Stomach (tissue), 9 donors: ENCODE data around the gene CTDSPL. TPM values are rescaled to one million over a fixed set of nuclear protein-coding genes. Genes with fewer than 3 reads are reported as not detected.

ENCODE experiments used
- DNase-seq, 2 donors: peaks; one replicate each; pipeline versions ENCODE4 v3.0.0 to v3.0.0-alpha.2; 2013 to 2019
- H3K27ac ChIP-seq, 5 donors: fragments of 200-600 bp in 4 of 5; sonication (generic) in 4 of 5; one replicate each; pipeline ENCODE4 v1.5.1; 2013 to 2019; ENCODE audit warnings: mild to moderate bottlenecking in 1 of 5, moderate library complexity in 1 of 5
- H3K27me3 ChIP-seq, 3 donors: fragments of 200-600 bp; sonication (generic); one replicate each; pipeline ENCODE4 v1.5.1; 2017 to 2019; ENCODE audit warnings: mixed run types in 1 of 3
- H3K36me3 ChIP-seq, 4 donors: fragments of 200-600 bp; sonication (generic); 1 replicate in 3 of 4; 2 replicates in 1 of 4; pipeline ENCODE4 v1.5.1; 2016 to 2019
- H3K4me1 ChIP-seq, 4 donors: fragments of 200-600 bp; sonication (generic); one replicate each; pipeline ENCODE4 v1.5.1; 2016 to 2019
- H3K4me3 ChIP-seq, 4 donors: fragments of 200-600 bp; sonication (generic) in 3 of 4; one replicate each; pipeline ENCODE4 v1.5.1; 2016 to 2019; ENCODE audit warnings: mild to moderate bottlenecking in 1 of 4
- H3K9me3 ChIP-seq, 4 donors: fragments of 200-600 bp; sonication (generic); one replicate each; pipeline ENCODE4 v1.5.1; 2016 to 2019
- CTCF ChIP-seq, 7 experiments: fragments of 450-650 bp in 4 of 7; fragments of 200-600 bp in 3 of 7; sonication (generic) in 3 of 7; IDR thresholded peaks; one replicate each; pipeline ENCODE4 v1.5.1; 2016 to 2019; ENCODE audit warnings: antibody characterized with exemption in 7 of 7, control low read depth in 2 of 7, mild to moderate bottlenecking in 1 of 7
- EP300 ChIP-seq: sonication (generic); formaldehyde crosslinking; IDR thresholded peaks from one replicate; pipeline ENCODE4 v1.6.1; 2017; ENCODE audit warnings: antibody characterized with exemption
- POLR2A ChIP-seq, 4 donors: fragments of 450-650 bp; IDR thresholded peaks; one replicate each; pipeline ENCODE4 v1.6.1; 2016; ENCODE audit warnings: antibody characterized with exemption in 4 of 4, control low read depth in 2 of 4, mild to moderate bottlenecking in 1 of 4, moderate library complexity in 1 of 4
- POLR2AphosphoS5 ChIP-seq, 3 donors: sonication (generic); formaldehyde crosslinking; IDR thresholded peaks; one replicate each; pipeline ENCODE4 v1.6.1; 2016; ENCODE audit warnings: antibody characterized with exemption in 3 of 3
- WGBS, 5 donors: extraction: QIAGEN DNeasy Blood & Tissue Kit in 3 of 5; methylation state at CpG; one replicate each; pipeline versions ENCODE4 v1.1.5 to v1.1.7; 2013 to 2018; 5-methylcytosine and 5-hydroxymethylcytosine counted together
- intact Hi-C: fragments of 100-400 bp; cut with DNase I; formaldehyde crosslinking; loops from one replicate; pipeline ENCODE4 v1.15.1; 2023; ENCODE audit warnings: low total_unique reads
- polyA plus RNA-seq, 3 donors: library from polyadenylated mRNA; stranded (reverse); fragments of 200-250 nt; gene quantifications; one replicate each; pipeline ENCODE4 v1.2.3, GENCODE V29; 2013
- total RNA-seq, 5 donors: library from RNA; depleted of rRNA; stranded (reverse); fragments of >200 nt; gene quantifications; one replicate each; pipeline versions ENCODE4 v1.1.0 to v1.2.3, GENCODE V29; 2014 to 2016
- donor health status: healthy with polysubstance abuse.
- donor health status: Bipolar disorder and iron deficiency.
- donor health status: healthy.

Gene CTDSPL
- total and polyA plus RNA-seq, 8 donors: 13.4 to 54.9 (median 30.2) TPM

- no peak overlapping the region for H3K27ac ChIP-seq
- no peak for DNase-seq
- intact Hi-C loops: no loop called here
- H3K27me3 ChIP-seq: no peaks in the 10 kb centered on the region
- H3K4me1 ChIP-seq: peaks cover 30 to 82% (median 56%) of the 10 kb centered on the region in 4 donors
- WGBS, 5 donors: 85 to 91% (median 89%) methylated on average over 4 of the region's 4 CpGs
- TF ChIP-seq POLR2A (IDR thresholded peaks at IDR 0.05) (no peak), POLR2AphosphoS5 (IDR thresholded peaks at IDR 0.05) (no peak), CTCF (IDR thresholded peaks at IDR 0.05) (no peak), EP300 (no peak)
- H3K4me3 ChIP-seq: no peak overlapping the region
- H3K9me3 ChIP-seq: no peaks in the 10 kb centered on the region
- H3K36me3 ChIP-seq: peaks cover 0 to 3% (median 0%) of the 10 kb centered on the region in 4 donors
Observed at GRCh38 chr3:37902674-37903073, 41.0 kb downstream of the CTDSPL start.

- DNase-seq: no peak
- no peaks in the 10 kb centered on the region for H3K27me3 ChIP-seq
- H3K36me3 ChIP-seq: peaks cover 0 to 3% (median 0%) of the 10 kb centered on the region in 4 donors
- intact Hi-C loops: no loop called here
- no peak overlapping the region for H3K27ac ChIP-seq
- no peaks in the 10 kb centered on the region for H3K9me3 ChIP-seq
- WGBS, 5 donors: 75 to 94% (median 92%) methylated on average over 2 of the region's 2 CpGs
- H3K4me3 ChIP-seq: no peak overlapping the region
- TF ChIP-seq POLR2A (IDR thresholded peaks at IDR 0.05): no peak
- TF ChIP-seq CTCF (IDR thresholded peaks at IDR 0.05): no peak
- no peak for TF ChIP-seq POLR2AphosphoS5 (IDR thresholded peaks at IDR 0.05)
- TF ChIP-seq EP300: no peak
- H3K4me1 ChIP-seq: peaks cover 34 to 80% (median 53%) of the 10 kb centered on the region in 4 donors
Observed at GRCh38 chr3:37903320-37903719, 41.6 kb downstream of the CTDSPL start.

GRCh38 chr3:37903734-37904133 is 42.1 kb downstream of the CTDSPL start:
- Histone ChIP-seq H3K27me3 (no peaks in the 10 kb centered on the region), H3K36me3 (peaks cover 0 to 3% (median 0%) of the 10 kb centered on the region in 4 donors), H3K9me3 (no peaks in the 10 kb centered on the region), H3K4me1 (peaks cover 34 to 76% (median 49%) of the 10 kb centered on the region in 4 donors), H3K4me3 (no peak overlapping the region), H3K27ac (no peak overlapping the region)
- DNase-seq: no peak
- 62 to 80% (median 67%) methylated on average over 3 of the region's 3 CpGs for WGBS, 5 donors
- intact Hi-C loops: no loop called here
- TF ChIP-seq CTCF (IDR thresholded peaks at IDR 0.05) (no peak), EP300 (no peak), POLR2A (IDR thresholded peaks at IDR 0.05) (no peak), POLR2AphosphoS5 (IDR thresholded peaks at IDR 0.05) (no peak)

- peak overlapping the region in 3 of 5 donors; percentile 10 to 70 (median 49) for H3K27ac ChIP-seq
Observed at GRCh38 chr3:37904601-37905000, 42.9 kb downstream of the CTDSPL start.

More at GRCh38 chr3:37904601-37905000, 42.9 kb downstream of the CTDSPL start:
- Histone ChIP-seq H3K9me3 (no peaks in the 10 kb centered on the region), H3K36me3 (peaks cover 0 to 3% (median 0%) of the 10 kb centered on the region in 4 donors), H3K4me1 (peaks cover 34 to 72% (median 48%) of the 10 kb centered on the region in 4 donors), H3K4me3 (no peak overlapping the region), H3K27me3 (no peaks in the 10 kb centered on the region)
- DNase-seq: no peak
- WGBS, 5 donors: 23 to 90% (median 45%) methylated on average over 1 of the region's 1 CpG
- intact Hi-C loops: no loop called here
- no peak for TF ChIP-seq CTCF (IDR thresholded peaks at IDR 0.05)
- no peak for TF ChIP-seq POLR2A (IDR thresholded peaks at IDR 0.05)
- no peak for TF ChIP-seq POLR2AphosphoS5 (IDR thresholded peaks at IDR 0.05)
- no peak for TF ChIP-seq EP300
